Endothelial cell of umbilical vein (primary cell): ENCODE measurements around the gene METRNL. TPM values are rescaled to one million over a fixed set of nuclear protein-coding genes. Genes with fewer than 3 reads are reported as not detected.

Source experiments
- BruUV-seq: library from RNA; stranded (reverse); fragments of 400-500 nt; replicated peaks from 2 replicates; lab custom pipeline; 2021; lab: Mats Ljungman, UMichigan
- CTCF ChIA-PET: fragments of 300-600, 350-600 bp; sonication (Branson Sonifier 250); formaldehyde crosslinking; loops from one replicate; lab custom pipeline; 2021; ENCODE audit warnings: antibody characterized with exemption, inconsistent platforms; lab: Charles Lee
- POLR2A ChIA-PET: fragments of 300-600, 350-600 bp; sonication (Branson Sonifier 250); formaldehyde crosslinking; loops from one replicate; lab custom pipeline; 2021; ENCODE audit warnings: antibody characterized with exemption, inconsistent platforms; lab: Charles Lee
- DNase-seq: peaks from one replicate; pipeline ENCODE4 v3.0.0-alpha.2; 2011; ENCODE audit warnings: low read depth, low spot score
- FAIRE-seq: peaks from 2 replicates; lab custom pipeline; 2011; peaks lifted over from hg19 to GRCh38; lab: Jason Lieb, UNC
- H2AFZ ChIP-seq: 2 replicates; pipeline ENCODE4 v1.6.0; 2012; ENCODE audit warnings: low read depth, low read length, control low read depth, inconsistent platforms
- H3K27ac ChIP-seq: 2 replicates; pipeline ENCODE4 v1.5.1; 2011; ENCODE audit warnings: low read depth, mild to moderate bottlenecking, control low read depth, low read length, moderate library complexity; ENCODE audit not compliant: insufficient read depth
- H3K27me3 ChIP-seq, 2 experiments: 2 replicates each; pipeline versions ENCODE4 v1.6.0 to v1.6.1; 2011; ENCODE audit warnings: low read length in 2 of 2, mixed read lengths in 1 of 2; ENCODE audit not compliant: control insufficient read depth in 2 of 2, insufficient read depth in 2 of 2
- H3K36me3 ChIP-seq, 2 experiments: 2 replicates in 1 of 2; 3 replicates in 1 of 2; pipeline ENCODE4 v1.5.1; 2011; ENCODE audit warnings: low read length in 2 of 2, mild to moderate bottlenecking in 1 of 2, moderate library complexity in 1 of 2; ENCODE audit not compliant: control insufficient read depth in 2 of 2, insufficient read depth in 2 of 2; ENCODE audit errors: extremely low read depth in 1 of 2
- H3K4me1 ChIP-seq: 3 replicates; pipeline ENCODE4 v1.5.1; 2011; ENCODE audit warnings: mild to moderate bottlenecking, low read length; ENCODE audit not compliant: control insufficient read depth, insufficient read depth; ENCODE audit errors: extremely low read depth
- H3K4me2 ChIP-seq: 2 replicates; pipeline ENCODE4 v1.6.1; 2011; ENCODE audit warnings: low read length, control low read depth, mixed read lengths; ENCODE audit not compliant: insufficient read depth
- H3K4me3 ChIP-seq, 3 experiments: fragments of 200-600 bp in 1 of 3; sonication (generic), shearing (Covaris generic) in 1 of 3; replicated peaks in 1 of 3; 2 replicates each; pipeline ENCODE4 v1.5.1; 2011 to 2016; ENCODE audit warnings: control low read depth in 3 of 3, low read length in 3 of 3, mild to moderate bottlenecking in 2 of 3, inconsistent platforms in 1 of 3, low read depth in 1 of 3, moderate library complexity in 1 of 3; ENCODE audit not compliant: insufficient read depth in 1 of 3
- H3K79me2 ChIP-seq: 2 replicates; pipeline ENCODE4 v1.6.0; 2012; ENCODE audit warnings: low read length, inconsistent platforms; ENCODE audit not compliant: control insufficient read depth, insufficient read depth
- H3K9ac ChIP-seq: replicated peaks from 2 replicates; pipeline ENCODE3; 2011; ENCODE audit warnings: low read length, control low read depth; ENCODE audit not compliant: insufficient read depth; ENCODE audit errors: extremely low read depth
- H3K9me1 ChIP-seq: replicated peaks from 3 replicates; pipeline ENCODE4 v1.6.0; 2011; ENCODE audit warnings: mild to moderate bottlenecking, low read length; ENCODE audit not compliant: control insufficient read depth, insufficient read depth; ENCODE audit errors: extremely low read depth
- H3K9me3 ChIP-seq: replicated peaks from 2 replicates; pipeline ENCODE4 v1.5.1; 2012; ENCODE audit warnings: low read length, inconsistent platforms; ENCODE audit not compliant: control insufficient read depth, insufficient read depth
- H4K20me1 ChIP-seq: replicated peaks from 2 replicates; pipeline ENCODE3; 2011; ENCODE audit warnings: mild to moderate bottlenecking, low read length; ENCODE audit not compliant: control insufficient read depth, insufficient read depth; ENCODE audit errors: extremely low read depth
- CTCF ChIP-seq, 2 donors: IDR thresholded peaks; 1 replicate in 1 of 2; 2 replicates in 1 of 2; pipeline ENCODE4 v1.5.1; 2011; ENCODE audit warnings: low read length in 2 of 2, mild to moderate bottlenecking in 2 of 2, moderate library complexity in 2 of 2, control low read depth in 1 of 2, inconsistent platforms in 1 of 2, low read depth in 1 of 2; ENCODE audit not compliant: insufficient read depth in 1 of 2; ENCODE audit errors: extremely low read depth in 1 of 2
- EZH2 ChIP-seq: IDR thresholded peaks from 2 replicates; pipeline ENCODE4 v1.6.1; 2012; ENCODE audit warnings: borderline replicate concordance, low read depth, mild to moderate bottlenecking, moderate library complexity, low read length, inconsistent platforms; ENCODE audit not compliant: severe bottlenecking
- FOS ChIP-seq: IDR thresholded peaks from 2 replicates; pipeline ENCODE4 v1.6.1; 2011; ENCODE audit warnings: mild to moderate bottlenecking, low read length, moderate library complexity, borderline replicate concordance; ENCODE audit not compliant: insufficient read depth
- GATA2 ChIP-seq: IDR thresholded peaks from 2 replicates; pipeline ENCODE4 v1.7.0; 2011; ENCODE audit warnings: low read depth, mild to moderate bottlenecking, moderate library complexity, mixed read lengths, low read length; ENCODE audit not compliant: insufficient read length, insufficient read depth
- JUN ChIP-seq: IDR thresholded peaks from 2 replicates; pipeline ENCODE4 v1.6.1; 2011; ENCODE audit warnings: borderline replicate concordance, low read depth; ENCODE audit not compliant: insufficient read length, insufficient read depth
- MAX ChIP-seq: IDR thresholded peaks from 2 replicates; pipeline ENCODE4 v1.6.1; 2011; ENCODE audit not compliant: insufficient read depth, insufficient read length
- MYC ChIP-seq: IDR thresholded peaks from one replicate; pipeline ENCODE4 v1.6.1; 2011; ENCODE audit warnings: mild to moderate bottlenecking, low read depth, low read length
- POLR2A ChIP-seq: IDR thresholded peaks from 2 replicates; pipeline ENCODE4 v1.6.1; 2012; ENCODE audit warnings: low read depth, mild to moderate bottlenecking, control low read depth, low read length
- POLR2AphosphoS5 ChIP-seq: IDR thresholded peaks from 2 replicates; pipeline ENCODE4 v1.6.1; 2012; ENCODE audit warnings: low read depth, mild to moderate bottlenecking, control low read depth, low read length, moderate library complexity; ENCODE audit not compliant: insufficient read depth
- dilution Hi-C: fragments of 300-500 bp; cut with MboI; formaldehyde crosslinking; loops from one replicate; pipeline ENCODE4 v1.15.0; 2019; ENCODE audit warnings: low sequenced_read_pairs; ENCODE audit not compliant: extremely low pct_ligation_motif_present
- intact Hi-C: fragments of 100-400 bp; cut with micrococcal nuclease; formaldehyde crosslinking; loops from one replicate; pipeline ENCODE4 v1.10.0; 2022
- polyA plus RNA-seq, 4 experiments: library from polyadenylated mRNA; depleted of rRNA in 3 of 4; stranded (reverse) in 3 of 4; unstranded in 1 of 4; fragments of >200 nt; gene quantifications; 2 replicates each; pipeline versions ENCODE4 v1.2.1 to v1.2.3, GENCODE V29; 2011 to 2012; ENCODE audit warnings: missing spikeins in 1 of 4
- total RNA-seq: library from RNA; stranded (reverse); gene quantifications from 2 replicates; pipeline ENCODE4 v1.2.3, GENCODE V29; 2021

Gene METRNL
- total and polyA plus RNA-seq, 2 donors (not counting 3 experiments of a cell fraction or from before 2014, with no cell fraction given), result 29.5 to 54.4 TPM

GRCh38 chr17:83143817-83144231 lies 64.4 kb downstream of the METRNL start:
- Histone ChIP-seq H3K36me3 (no peaks in the 10 kb centered on the region), H4K20me1 (no peaks in the 10 kb centered on the region), H2AFZ (no peak overlapping the region), H3K79me2 (no peaks in the 10 kb centered on the region), H3K4me1 (no peaks in the 10 kb centered on the region), H3K27ac (no peak overlapping the region), H3K4me2 (no peak overlapping the region), H3K4me3 (no peak overlapping the region), H3K9me1 (no peaks in the 10 kb centered on the region), H3K27me3 (peaks cover 16 to 40% of the 10 kb centered on the region in 2 experiments), H3K9ac (no peak overlapping the region), H3K9me3 (no peaks in the 10 kb centered on the region)
- intact Hi-C loops (no loop called here), dilution Hi-C loops (no loop called here)
- ChIA-PET POLR2A (interaction anchor here (0.6 kb wide), 1 partner anchor 32 kb away, joined by 3 read pairs; no protein-coding TSS in a partner anchor), CTCF (interaction anchor here (1.0 to 1.2 kb wide), 2 partner anchors 10 to 12 kb away, joined by 3 to 4 read pairs; no protein-coding TSS in a partner anchor)
- DNase-seq (no peak), FAIRE-seq (no peak)
- BruUV-seq, result no TSS peak
- TF ChIP-seq POLR2AphosphoS5 (no peak), GATA2 (no peak), MYC (no peak), EZH2 (no peak), FOS (no peak), JUN (no peak), CTCF (IDR thresholded peaks at IDR 0.05; ENCODE audit: extremely low read depth in 1 of 2, insufficient read depth in 1 of 2, low read depth in 1 of 2, low read length in 2 of 2) (no peak), MAX (no peak), POLR2A (no peak)

Other genes starting within 250 kb of the METRNL start
- gene ZNF750, start 239.6 kb upstream of the METRNL start, total RNA-seq, result 0.23 and 0.80 TPM in 2 replicates
- gene ZNF750, start 239.6 kb upstream of the METRNL start, polyA plus RNA-seq, result 0.15 and 0.22 TPM in 2 replicates